Vagina (tissue), 2 donors: Measurements from ENCODE around the gene CCDC185. TPM values are rescaled to one million over a fixed set of nuclear protein-coding genes. Genes with fewer than 3 reads are reported as not detected.

ENCODE experiments used
- DNase-seq, 2 donors: peaks; one replicate each; pipeline ENCODE4 v3.0.0-alpha.2; 2017; ENCODE audit errors: extremely low spot score in 2 of 2
- H3K27ac ChIP-seq: fragments of 200-600 bp; sonication (generic); one replicate; pipeline ENCODE4 v1.5.1; 2019
- H3K27me3 ChIP-seq: fragments of 200-600 bp; sonication (generic); one replicate; pipeline ENCODE4 v1.5.1; 2019
- H3K36me3 ChIP-seq, 2 donors: fragments of 200-600 bp; sonication (generic); one replicate each; pipeline ENCODE4 v1.5.1; 2017 to 2019
- H3K4me1 ChIP-seq: fragments of 200-600 bp; sonication (generic); one replicate; pipeline ENCODE4 v1.5.1; 2019
- H3K4me3 ChIP-seq, 2 donors: fragments of 200-600 bp; sonication (generic); 1 replicate in 1 of 2; 2 replicates in 1 of 2; pipeline ENCODE4 v1.5.1; 2016 to 2019
- H3K9me3 ChIP-seq: fragments of 200-600 bp; sonication (generic); one replicate; pipeline ENCODE4 v1.5.1; 2019
- CTCF ChIP-seq, 3 experiments: fragments of 450-650 bp in 2 of 3; fragments of 200-600 bp in 1 of 3; sonication (generic) in 1 of 3; IDR thresholded peaks; one replicate each; pipeline ENCODE4 v1.5.1; 2017 to 2019; ENCODE audit warnings: antibody characterized with exemption in 3 of 3, mild to moderate bottlenecking in 2 of 3, moderate library complexity in 2 of 3
- POLR2A ChIP-seq, 2 donors: fragments of 450-650 bp; IDR thresholded peaks; one replicate each; pipeline ENCODE4 v1.6.1; 2017; ENCODE audit warnings: antibody characterized with exemption in 2 of 2, mild to moderate bottlenecking in 2 of 2, moderate library complexity in 2 of 2
- POLR2AphosphoS5 ChIP-seq, 2 donors: sonication (generic); formaldehyde crosslinking; IDR thresholded peaks; one replicate each; pipeline ENCODE4 v1.9.0; 2017; ENCODE audit warnings: antibody characterized with exemption in 2 of 2, mild to moderate bottlenecking in 2 of 2, low read depth in 1 of 2; ENCODE audit not compliant: insufficient read depth in 1 of 2
- intact Hi-C: fragments of 100-400 bp; cut with DNase I; formaldehyde crosslinking; loops from one replicate; pipeline ENCODE4 v1.15.1; 2023
- total RNA-seq: library from RNA; depleted of rRNA; stranded (reverse); fragments of >200 nt; gene quantifications from one replicate; pipeline ENCODE4 v1.2.3, GENCODE V29; 2016

Gene CCDC185
- total RNA-seq, 1 donor from 2014 or later, result not detected

GRCh38 chr1:223411309-223411708, 18.1 kb downstream of the CCDC185 start:
- H3K9me3 ChIP-seq, result no peaks in the 10 kb centered on the region
- no peaks in the 10 kb centered on the region for H3K36me3 ChIP-seq
- intact Hi-C loops, result no loop called here
- no peaks in the 10 kb centered on the region for H3K27me3 ChIP-seq
- TF ChIP-seq POLR2AphosphoS5 (IDR thresholded peaks at IDR 0.05; ENCODE audit: insufficient read depth in 1 of 2, low read depth in 1 of 2), result no peak
- TF ChIP-seq POLR2A (IDR thresholded peaks at IDR 0.05), result no peak
- no peak for TF ChIP-seq CTCF (IDR thresholded peaks at IDR 0.05)
- no peak overlapping the region for H3K27ac ChIP-seq
- no peaks in the 10 kb centered on the region for H3K4me1 ChIP-seq
- no peak for DNase-seq
- no peak overlapping the region for H3K4me3 ChIP-seq

DNA sequence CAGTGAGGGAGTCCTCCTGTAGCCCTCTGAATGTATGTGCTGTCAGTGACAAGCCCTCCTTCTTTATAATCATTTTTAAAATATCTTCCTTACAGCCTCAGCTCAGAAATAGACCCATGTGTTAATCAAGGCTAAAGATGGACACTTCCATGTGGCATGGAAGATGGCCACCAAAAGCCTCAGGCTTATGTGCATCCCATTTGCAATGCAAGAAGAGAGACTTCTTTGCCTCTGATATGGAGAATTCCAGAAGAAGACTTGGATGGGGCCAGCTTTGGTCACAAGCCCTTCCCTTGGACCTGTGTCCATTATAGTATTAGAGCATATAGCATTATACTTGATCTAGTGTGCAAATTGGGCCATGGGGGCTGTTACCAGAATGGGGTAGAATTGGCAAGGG, 18.5 kb downstream of the CCDC185 start:
- Histone ChIP-seq H3K9me3 (no peaks in the 10 kb centered on the region), H3K4me1 (no peaks in the 10 kb centered on the region), H3K27ac (no peak overlapping the region), H3K27me3 (no peaks in the 10 kb centered on the region), H3K4me3 (no peak overlapping the region), H3K36me3 (no peaks in the 10 kb centered on the region)
- TF ChIP-seq POLR2A (IDR thresholded peaks at IDR 0.05), result no peak
- TF ChIP-seq CTCF (IDR thresholded peaks at IDR 0.05), result no peak
- DNase-seq, result no peak
- intact Hi-C loops, result no loop called here

DNA sequence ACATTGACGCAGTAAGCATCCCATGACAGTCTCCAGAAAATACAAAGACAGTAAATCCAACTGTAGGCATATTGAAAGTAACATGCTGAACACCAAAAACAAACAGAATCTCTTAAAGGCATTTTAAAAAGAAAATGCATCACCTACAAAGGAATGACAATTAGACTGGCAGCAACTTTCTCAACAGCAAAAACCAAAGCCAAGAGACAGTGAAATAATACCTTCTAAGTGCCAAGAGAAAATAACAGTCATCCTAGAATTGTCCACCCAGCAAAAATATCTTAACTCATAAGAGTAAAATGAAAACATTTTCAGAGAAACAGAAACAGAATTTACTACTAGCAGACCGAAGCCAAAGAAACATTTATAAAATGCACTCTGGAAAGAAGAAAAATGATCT, 20.0 kb downstream of the CCDC185 start:
- no peak for DNase-seq
- H3K4me1 ChIP-seq, result no peaks in the 10 kb centered on the region
- no peak overlapping the region for H3K4me3 ChIP-seq
- H3K27me3 ChIP-seq, result no peaks in the 10 kb centered on the region
- H3K9me3 ChIP-seq, result no peaks in the 10 kb centered on the region
- no peak overlapping the region for H3K27ac ChIP-seq
- intact Hi-C loops, result no loop called here
- TF ChIP-seq CTCF (IDR thresholded peaks at IDR 0.05) (no peak), POLR2AphosphoS5 (IDR thresholded peaks at IDR 0.05; ENCODE audit: insufficient read depth in 1 of 2, low read depth in 1 of 2) (no peak), POLR2A (IDR thresholded peaks at IDR 0.05) (no peak)
- no peaks in the 10 kb centered on the region for H3K36me3 ChIP-seq

GRCh38 chr1:223417444-223417843, 24.2 kb downstream of the CCDC185 start:
- intact Hi-C loops, result no loop called here
- H3K4me1 ChIP-seq, result no peaks in the 10 kb centered on the region
- H3K9me3 ChIP-seq, result no peaks in the 10 kb centered on the region
- no peaks in the 10 kb centered on the region for H3K36me3 ChIP-seq
- DNase-seq, result no peak
- no peak overlapping the region for H3K27ac ChIP-seq
- TF ChIP-seq POLR2AphosphoS5 (IDR thresholded peaks at IDR 0.05; ENCODE audit: insufficient read depth in 1 of 2, low read depth in 1 of 2) (no peak), CTCF (IDR thresholded peaks at IDR 0.05) (no peak), POLR2A (IDR thresholded peaks at IDR 0.05) (no peak)
- H3K27me3 ChIP-seq, result no peaks in the 10 kb centered on the region
- no peak overlapping the region for H3K4me3 ChIP-seq

- H3K27me3 ChIP-seq, result no peaks in the 10 kb centered on the region
- intact Hi-C loops, result no loop called here
- H3K9me3 ChIP-seq, result no peaks in the 10 kb centered on the region
- no peak for DNase-seq
- no peak overlapping the region for H3K4me3 ChIP-seq
- H3K36me3 ChIP-seq, result no peaks in the 10 kb centered on the region
- H3K4me1 ChIP-seq, result no peaks in the 10 kb centered on the region
- no peak overlapping the region for H3K27ac ChIP-seq
- TF ChIP-seq CTCF (IDR thresholded peaks at IDR 0.05), result no peak
Measured at GRCh38 chr1:223417903-223418663, 24.9 kb downstream of the CCDC185 start.
